ENCODE results near the gene DPP10.

DPP10 gene

GRCh38 chr2:114543236-114543766 is 100.9 kb downstream of the DPP10 start:
- in situ Hi-C loops (cut with MboI; ENCODE audit: low sequenced_read_pairs, unreplicated experiment): no loop called here
- TF ChIP-seq, protein P1, sequence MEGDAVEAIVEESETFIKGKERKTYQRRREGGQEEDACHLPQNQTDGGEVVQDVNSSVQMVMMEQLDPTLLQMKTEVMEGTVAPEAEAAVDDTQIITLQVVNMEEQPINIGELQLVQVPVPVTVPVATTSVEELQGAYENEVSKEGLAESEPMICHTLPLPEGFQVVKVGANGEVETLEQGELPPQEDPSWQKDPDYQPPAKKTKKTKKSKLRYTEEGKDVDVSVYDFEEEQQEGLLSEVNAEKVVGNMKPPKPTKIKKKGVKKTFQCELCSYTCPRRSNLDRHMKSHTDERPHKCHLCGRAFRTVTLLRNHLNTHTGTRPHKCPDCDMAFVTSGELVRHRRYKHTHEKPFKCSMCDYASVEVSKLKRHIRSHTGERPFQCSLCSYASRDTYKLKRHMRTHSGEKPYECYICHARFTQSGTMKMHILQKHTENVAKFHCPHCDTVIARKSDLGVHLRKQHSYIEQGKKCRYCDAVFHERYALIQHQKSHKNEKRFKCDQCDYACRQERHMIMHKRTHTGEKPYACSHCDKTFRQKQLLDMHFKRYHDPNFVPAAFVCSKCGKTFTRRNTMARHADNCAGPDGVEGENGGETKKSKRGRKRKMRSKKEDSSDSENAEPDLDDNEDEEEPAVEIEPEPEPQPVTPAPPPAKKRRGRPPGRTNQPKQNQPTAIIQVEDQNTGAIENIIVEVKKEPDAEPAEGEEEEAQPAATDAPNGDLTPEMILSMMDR (IDR thresholded peaks at IDR 0.05; ENCODE audit: borderline replicate concordance, control extremely low read depth, extremely low read depth, insufficient read depth, missing control alignments): no peak
- no peak for DNase-seq (ENCODE audit: low spot score)

- in situ Hi-C loops (cut with MboI; ENCODE audit: low sequenced_read_pairs, unreplicated experiment): no loop called here
- DNase-seq (ENCODE audit: low spot score): no peak
- TF ChIP-seq, protein P1 (IDR thresholded peaks at IDR 0.05; ENCODE audit: borderline replicate concordance, control extremely low read depth, extremely low read depth, insufficient read depth, missing control alignments): no peak
Measured at GRCh38 chr2:114545052-114545451, 102.6 kb downstream of the DPP10 start.

DNA sequence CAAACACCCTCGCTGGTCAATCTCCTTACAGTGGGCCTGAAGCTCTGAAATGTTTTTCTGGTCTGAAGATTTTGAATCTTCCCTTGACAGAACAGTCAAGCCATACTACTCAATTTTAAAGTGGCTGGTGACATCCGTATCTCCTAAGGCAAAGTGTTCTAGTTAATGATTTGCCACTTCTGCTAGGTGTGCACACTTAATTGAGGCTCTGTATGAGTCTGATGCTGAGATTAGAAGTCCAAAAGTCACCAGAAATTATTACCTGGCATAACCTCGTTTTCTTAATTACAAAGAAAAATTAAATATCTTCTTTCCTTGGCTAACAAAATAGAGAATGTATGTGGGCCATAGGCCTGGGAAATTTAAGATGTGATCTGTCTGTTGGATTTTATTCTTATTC is 104.1 kb downstream of the DPP10 start:
- in situ Hi-C loops (cut with MboI; ENCODE audit: low sequenced_read_pairs, unreplicated experiment): no loop called here
- no peak for DNase-seq (ENCODE audit: low spot score)
- TF ChIP-seq, protein P1 (IDR thresholded peaks at IDR 0.05; ENCODE audit: borderline replicate concordance, control extremely low read depth, extremely low read depth, insufficient read depth, missing control alignments): no peak

GRCh38 chr2:114548151-114548550 is 105.7 kb downstream of the DPP10 start:
- DNase-seq (ENCODE audit: low spot score): no peak
- TF ChIP-seq, protein P1 (IDR thresholded peaks at IDR 0.05; ENCODE audit: borderline replicate concordance, control extremely low read depth, extremely low read depth, insufficient read depth, missing control alignments): no peak
- in situ Hi-C loops (cut with MboI; ENCODE audit: low sequenced_read_pairs, unreplicated experiment): no loop called here

DNA sequence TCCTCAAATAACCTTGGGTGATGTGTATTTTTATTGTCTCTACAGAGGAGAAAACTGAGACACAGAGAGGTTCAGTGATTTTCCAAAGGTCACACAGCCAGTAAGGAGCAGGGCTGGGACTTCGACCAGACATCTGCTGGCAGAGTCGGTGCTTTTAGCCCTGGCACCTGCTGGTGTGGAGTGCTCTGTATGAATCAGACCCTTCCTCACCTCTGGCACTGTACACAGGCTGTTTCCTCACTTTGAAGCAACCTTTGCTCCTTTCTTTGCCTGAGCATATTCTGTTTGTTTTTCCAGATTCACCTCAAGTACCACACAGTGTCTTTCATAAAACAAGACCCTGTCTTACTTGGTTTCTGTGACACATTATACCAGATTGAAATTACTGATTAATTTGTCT is 107.9 kb downstream of the DPP10 start:
- in situ Hi-C loops (cut with MboI; ENCODE audit: low sequenced_read_pairs, unreplicated experiment): no loop called here
- DNase-seq (ENCODE audit: low spot score): no peak

DNA sequence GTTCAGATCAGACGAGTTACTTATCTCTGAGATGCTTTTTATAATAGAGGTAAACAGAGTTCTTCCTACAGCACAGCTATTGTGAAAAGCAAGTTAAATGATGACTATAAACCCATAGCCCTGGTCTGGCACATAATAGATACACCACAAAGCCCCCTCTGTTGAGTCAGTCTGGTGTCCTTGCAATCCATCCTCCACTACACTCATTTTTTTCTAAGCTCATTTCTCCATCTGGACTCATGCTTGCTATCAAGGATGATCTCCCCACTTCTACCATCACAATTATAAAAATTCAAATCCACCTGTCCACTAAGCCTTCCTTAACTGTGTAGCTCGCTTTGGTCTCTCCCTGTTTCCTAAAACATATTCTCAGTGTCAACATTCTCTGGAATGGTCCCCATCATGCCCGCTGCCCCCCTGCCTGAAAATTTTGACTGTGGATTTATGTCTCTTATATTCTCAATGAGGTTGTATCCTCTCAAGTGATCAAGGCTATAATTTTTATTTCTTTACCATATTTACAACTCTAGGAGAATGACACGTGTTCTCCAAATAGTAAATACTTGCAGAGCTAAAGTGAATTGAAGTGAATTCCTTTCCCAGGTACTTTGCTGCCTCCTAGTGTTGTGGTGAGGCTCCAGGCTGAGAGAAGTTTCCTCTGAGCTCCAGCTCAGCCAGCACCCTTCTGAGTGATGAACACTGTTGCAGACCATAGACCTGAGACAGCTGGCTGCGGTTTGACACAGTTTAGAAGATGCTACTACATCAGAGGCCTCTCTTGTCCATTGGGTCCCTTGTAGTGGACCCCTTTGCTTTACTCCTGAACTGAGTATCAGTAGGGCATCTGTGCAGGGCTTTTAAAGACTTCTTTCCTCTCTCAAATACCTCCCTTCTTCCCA is 108.7 kb downstream of the DPP10 start:
- in situ Hi-C loops (cut with MboI; ENCODE audit: low sequenced_read_pairs, unreplicated experiment): no loop called here
- TF ChIP-seq, protein P1 (IDR thresholded peaks at IDR 0.05; ENCODE audit: borderline replicate concordance, control extremely low read depth, extremely low read depth, insufficient read depth, missing control alignments): peak; percentile 65
- peak; percentile 42 for DNase-seq (ENCODE audit: low spot score)

More for the DNA sequence above, 107.9 kb downstream of the DPP10 start:
- TF ChIP-seq, protein P1 (IDR thresholded peaks at IDR 0.05; ENCODE audit: borderline replicate concordance, control extremely low read depth, extremely low read depth, insufficient read depth, missing control alignments): no peak
